K562 (cell line): ENCODE measurements around the gene SHISAL2A. TPM values are rescaled to one million over a fixed set of nuclear protein-coding genes. Genes with fewer than 3 reads are reported as not detected.

Experiments
- CXXC5 ChIP-seq: fragments of 250-450 bp; sonication (Bioruptor Pico); IDR thresholded peaks from 2 replicates; pipeline ENCODE4 v1.8.0; 2022; ENCODE audit warnings: inconsistent platforms, mild to moderate bottlenecking, moderate library complexity
- ELK3 ChIP-seq: fragments of 450-650 bp; formaldehyde crosslinking; IDR thresholded peaks from 2 replicates; pipeline ENCODE4 v1.4.0; 2020; ENCODE audit warnings: mild to moderate bottlenecking
- NONO ChIP-seq, 2 experiments: fragments of 200-400 bp in 1 of 2; fragments of 450-650 bp in 1 of 2; formaldehyde crosslinking in 1 of 2; IDR thresholded peaks; 2 replicates each; pipeline ENCODE4 v1.6.1; 2017; ENCODE audit warnings: low read depth in 2 of 2, mild to moderate bottlenecking in 2 of 2, moderate library complexity in 2 of 2, low read length in 1 of 2
- POLR2AphosphoS2 ChIP-seq: IDR thresholded peaks from 2 replicates; pipeline ENCODE4 v1.6.1; 2012; ENCODE audit warnings: low read length, improper control_type of control experiment
- POLR2G ChIP-seq: fragments of 200-400 bp; formaldehyde crosslinking; IDR thresholded peaks from 2 replicates; pipeline ENCODE4 v1.6.1; 2017; ENCODE audit warnings: low read depth, mild to moderate bottlenecking, antibody characterized with exemption, low read length, moderate library complexity
- ZBTB17 ChIP-seq: fragments of 450-650 bp; formaldehyde crosslinking; IDR thresholded peaks from 2 replicates; pipeline ENCODE4 v1.4.0; 2020; ENCODE audit warnings: mild to moderate bottlenecking
- ZNF165 ChIP-seq: fragments of 250-450 bp; sonication (Bioruptor Pico); IDR thresholded peaks from 2 replicates; pipeline ENCODE4 v1.4.0; 2020; ENCODE audit warnings: borderline replicate concordance
- polyA plus RNA-seq, 8 experiments: library from polyadenylated mRNA; depleted of rRNA in 4 of 8; stranded (reverse) in 5 of 8; unstranded in 3 of 8; fragments of >200 nt; fragmentation: Nextera tagmentation in 2 of 8; fragmentation: Illumina TruSeq in 1 of 8; extraction: Ambion mirVana in 2 of 8; extraction: Trizol in 1 of 8; gene quantifications; 2 replicates each; pipeline versions ENCODE4 v1.2.1 to v1.2.3, GENCODE V29; 2011 to 2014; ENCODE audit warnings: inconsistent platforms in 1 of 8, missing spikeins in 1 of 8
- total RNA-seq, 7 experiments: library from RNA; depleted of rRNA in 6 of 7; stranded (reverse); fragments of >200 nt in 6 of 7; fragmentation: Illumina TruSeq in 2 of 7; extraction: Trizol in 2 of 7; gene quantifications; 2 replicates each; pipeline versions ENCODE4 v1.2.1 to v1.2.3, GENCODE V29; 2011 to 2021; ENCODE audit warnings: low replicate concordance in 1 of 7
- TF ChIP-seq, protein P1 (sequence below): fragments of 150-350 bp; conservative IDR thresholded peaks from 2 replicates; pipeline ENCODE4 v1.6.1; 2014; ENCODE audit warnings: low read length
- TF ChIP-seq, protein P2 (sequence below): sonication (generic); formaldehyde crosslinking; IDR thresholded peaks from 2 replicates; pipeline ENCODE4 v1.8.0; 2022; ENCODE audit warnings: mild to moderate bottlenecking, missing genetic modification reagents

The SHISAL2A gene
- total and polyA plus RNA-seq, 9 of the 15 experiments (the other 6 are each of a cell fraction or from before 2014, with no cell fraction given), result 0.11 TPM; not detected in 8

DNA sequence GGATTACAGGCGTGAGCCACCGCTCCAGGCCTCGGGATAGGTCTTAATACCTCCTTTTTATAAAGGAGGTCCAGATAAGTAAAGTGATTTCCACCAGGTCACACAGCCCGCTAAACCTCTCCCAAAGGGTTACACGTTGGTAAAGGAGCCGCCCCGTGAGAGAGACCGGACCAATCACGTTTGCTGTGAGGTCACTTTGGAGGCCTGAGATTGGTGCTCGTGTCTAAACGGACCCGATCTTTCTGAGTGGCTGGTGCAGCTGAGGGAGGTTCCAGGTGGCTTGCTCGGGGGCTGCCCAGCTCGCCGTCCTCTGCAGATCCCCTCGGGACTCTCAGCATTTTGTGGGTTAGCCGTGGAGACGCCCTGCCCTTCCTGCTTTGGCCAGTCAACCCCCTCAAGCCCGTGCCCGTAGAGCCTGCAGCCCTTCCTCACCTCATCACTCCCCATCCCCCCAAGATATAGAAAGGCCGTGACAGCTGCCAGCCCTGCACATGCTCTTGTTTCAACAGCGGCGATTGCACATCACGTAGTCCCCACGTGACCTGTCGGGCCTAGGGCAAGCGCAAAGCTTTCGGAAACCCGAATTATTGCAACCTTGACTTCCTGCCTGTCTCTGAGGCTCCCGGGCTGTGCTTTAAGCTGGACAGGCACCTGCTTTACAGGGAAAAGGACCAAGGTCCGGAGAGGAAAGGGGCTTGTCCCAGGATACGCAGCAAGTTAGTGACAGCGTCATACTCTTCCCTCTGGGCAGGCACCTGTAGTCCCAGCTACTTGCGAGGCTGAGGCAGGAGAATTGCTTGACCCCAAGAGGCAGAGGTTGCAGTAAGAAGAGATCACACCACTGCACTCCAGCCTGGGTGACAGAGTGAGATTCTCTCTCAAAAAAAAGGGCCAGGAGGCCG is 70.2 kb downstream of the SHISAL2A start (continued):
- TF ChIP-seq, protein P1, sequence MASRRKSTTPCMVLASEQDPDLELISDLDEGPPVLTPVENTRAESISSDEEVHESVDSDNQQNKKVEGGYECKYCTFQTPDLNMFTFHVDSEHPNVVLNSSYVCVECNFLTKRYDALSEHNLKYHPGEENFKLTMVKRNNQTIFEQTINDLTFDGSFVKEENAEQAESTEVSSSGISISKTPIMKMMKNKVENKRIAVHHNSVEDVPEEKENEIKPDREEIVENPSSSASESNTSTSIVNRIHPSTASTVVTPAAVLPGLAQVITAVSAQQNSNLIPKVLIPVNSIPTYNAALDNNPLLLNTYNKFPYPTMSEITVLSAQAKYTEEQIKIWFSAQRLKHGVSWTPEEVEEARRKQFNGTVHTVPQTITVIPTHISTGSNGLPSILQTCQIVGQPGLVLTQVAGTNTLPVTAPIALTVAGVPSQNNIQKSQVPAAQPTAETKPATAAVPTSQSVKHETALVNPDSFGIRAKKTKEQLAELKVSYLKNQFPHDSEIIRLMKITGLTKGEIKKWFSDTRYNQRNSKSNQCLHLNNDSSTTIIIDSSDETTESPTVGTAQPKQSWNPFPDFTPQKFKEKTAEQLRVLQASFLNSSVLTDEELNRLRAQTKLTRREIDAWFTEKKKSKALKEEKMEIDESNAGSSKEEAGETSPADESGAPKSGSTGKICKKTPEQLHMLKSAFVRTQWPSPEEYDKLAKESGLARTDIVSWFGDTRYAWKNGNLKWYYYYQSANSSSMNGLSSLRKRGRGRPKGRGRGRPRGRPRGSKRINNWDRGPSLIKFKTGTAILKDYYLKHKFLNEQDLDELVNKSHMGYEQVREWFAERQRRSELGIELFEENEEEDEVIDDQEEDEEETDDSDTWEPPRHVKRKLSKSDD, result no peak
- TF ChIP-seq NONO (IDR thresholded peaks at IDR 0.05; ENCODE audit: low read depth in 2 of 2, low read length in 1 of 2), result peak in 1 of 2 experiments; percentile 49; a peak in 1 of 4 replicates
- no peak for TF ChIP-seq POLR2AphosphoS2
- peak; percentile 95 for TF ChIP-seq CXXC5
- no peak for TF ChIP-seq ZBTB17 (CRISPR knock-in tag)
- TF ChIP-seq ELK3 (CRISPR knock-in tag), result no peak
- TF ChIP-seq ZNF165, result no peak
- TF ChIP-seq, protein P2, sequence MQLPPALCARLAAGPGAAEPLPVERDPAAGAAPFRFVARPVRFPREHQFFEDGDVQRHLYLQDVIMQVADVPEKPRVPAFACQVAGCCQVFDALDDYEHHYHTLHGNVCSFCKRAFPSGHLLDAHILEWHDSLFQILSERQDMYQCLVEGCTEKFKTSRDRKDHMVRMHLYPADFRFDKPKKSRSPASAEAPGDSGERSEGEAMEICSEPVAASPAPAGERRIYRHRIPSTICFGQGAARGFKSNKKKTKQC (CRISPR knock-in tag), result peak; percentile 84
- TF ChIP-seq POLR2G, result peak; percentile 74
